HCT116 (cell line): ENCODE measurements around the gene ERVMER34-1. TPM values are rescaled to one million over a fixed set of nuclear protein-coding genes. Genes with fewer than 3 reads are reported as not detected.

Experiments used
- ATAC-seq: fragments of 200-7000 bp; cut with Tn5 transposase; 2 replicates; pipeline ENCODE4 v1.9.1; 2020; ENCODE audit warnings: mild to moderate bottlenecking, moderate library complexity
- BruUV-seq: library from RNA; stranded (reverse); fragments of 400-500 nt; replicated peaks from 2 replicates; lab custom pipeline; 2021; lab: Mats Ljungman, UMichigan
- CTCF ChIA-PET: fragments of 300-600 bp; sonication (Branson Sonifier 250); formaldehyde crosslinking; loops from one replicate; lab custom pipeline; 2021; ENCODE audit warnings: antibody characterized with exemption; lab: Charles Lee
- POLR2A ChIA-PET: fragments of 300-600, 350-600 bp; sonication (Branson Sonifier 250); formaldehyde crosslinking; loops from one replicate; lab custom pipeline; 2021; ENCODE audit warnings: antibody characterized with exemption; lab: Charles Lee
- RAD21 ChIA-PET, 2 experiments: fragments of 300-600 bp; sonication (Branson Sonifier 250); formaldehyde crosslinking; loops; one replicate each; lab custom pipeline; 2023; ENCODE audit warnings: low total read pairs in 2 of 2; ENCODE audit not compliant: uncharacterized antibody in 2 of 2, unreplicated experiment in 2 of 2, low non-redundant PET in 1 of 2; lab: Charles Lee
- DNase-seq: peaks from one replicate; pipeline ENCODE4 v3.0.0-alpha.2; 2010; ENCODE audit warnings: low read depth, low spot score
- H2AFZ ChIP-seq: fragments of 200-600 bp; shearing (Covaris generic), sonication (generic); 2 replicates; pipeline ENCODE4 v1.6.1; 2017; ENCODE audit warnings: low read depth, mixed run types, mixed read lengths, antibody characterized with exemption, low read length; ENCODE audit not compliant: poor library complexity, severe bottlenecking
- H3K27ac ChIP-seq: 2 replicates; pipeline ENCODE4 v1.5.1; 2012; ENCODE audit warnings: low read depth, low read length
- H3K27me3 ChIP-seq: fragments of 200-600 bp; sonication (generic); 2 replicates; pipeline ENCODE4 v1.6.1; 2016; ENCODE audit warnings: mixed run types, low read length, mixed read lengths; ENCODE audit not compliant: insufficient read depth
- H3K36me3 ChIP-seq, 2 experiments: fragments of 200-500 bp in 1 of 2; fragments of 200-600 bp in 1 of 2; sonication (Bioruptor generic) in 1 of 2; sonication (generic) in 1 of 2; 2 replicates each; pipeline versions ENCODE4 v1.5.1 to v1.6.1; 2014 to 2016; ENCODE audit warnings: low read length in 2 of 2, inconsistent platforms in 1 of 2, mixed read lengths in 1 of 2, mixed run types in 1 of 2; ENCODE audit not compliant: insufficient read depth in 2 of 2, control insufficient read depth in 1 of 2
- H3K4me1 ChIP-seq, 2 experiments: fragments of 200-600 bp in 1 of 2; sonication (generic) in 1 of 2; 2 replicates each; pipeline versions ENCODE4 v1.5.1 to v1.6.1; 2012 to 2017; ENCODE audit warnings: low read length in 2 of 2, inconsistent platforms in 1 of 2, mild to moderate bottlenecking in 1 of 2, mixed read lengths in 1 of 2, mixed run types in 1 of 2, moderate library complexity in 1 of 2; ENCODE audit not compliant: insufficient read depth in 2 of 2, control insufficient read depth in 1 of 2
- H3K4me2 ChIP-seq: fragments of 200-600 bp; sonication (generic); 2 replicates; pipeline ENCODE4 v1.6.1; 2017; ENCODE audit warnings: mixed run types, low read length, mixed read lengths
- H3K4me3 ChIP-seq, 2 experiments: fragments of 200-600 bp in 1 of 2; sonication (generic) in 1 of 2; replicated peaks in 1 of 2; 2 replicates each; pipeline ENCODE4 v1.5.1; 2011 to 2016; ENCODE audit warnings: low read length in 2 of 2, control low read depth in 1 of 2, low read depth in 1 of 2, mild to moderate bottlenecking in 1 of 2, mixed read lengths in 1 of 2, mixed run types in 1 of 2
- H3K79me2 ChIP-seq: fragments of 200-600 bp; sonication (generic); 2 replicates; pipeline ENCODE4 v1.6.1; 2017; ENCODE audit warnings: mild to moderate bottlenecking, mixed run types, low read length, moderate library complexity, mixed read lengths; ENCODE audit not compliant: insufficient read depth
- H3K9ac ChIP-seq: fragments of 200-600 bp; sonication (generic); 2 replicates; pipeline ENCODE4 v1.6.1; 2016; ENCODE audit warnings: low read length, mixed read lengths
- H3K9me2 ChIP-seq: fragments of 200-600 bp; sonication (generic), shearing (Covaris generic); 2 replicates; pipeline ENCODE4 v1.6.1; 2017; ENCODE audit warnings: mixed run types, mild to moderate bottlenecking, moderate library complexity; ENCODE audit not compliant: insufficient read depth
- H3K9me3 ChIP-seq, 2 experiments: fragments of 200-500 bp in 1 of 2; fragments of 200-600 bp in 1 of 2; sonication (Bioruptor generic) in 1 of 2; sonication (generic) in 1 of 2; 2 replicates each; pipeline ENCODE4 v1.6.1; 2014 to 2017; ENCODE audit warnings: low read length in 2 of 2, mixed read lengths in 2 of 2, inconsistent platforms in 1 of 2, low read depth in 1 of 2, mild to moderate bottlenecking in 1 of 2, mixed run types in 1 of 2, moderate library complexity in 1 of 2; ENCODE audit not compliant: control insufficient read depth in 1 of 2, insufficient read depth in 1 of 2
- H4K20me1 ChIP-seq: fragments of 200-600 bp; sonication (generic), shearing (Covaris generic); 2 replicates; pipeline ENCODE4 v1.6.1; 2017; ENCODE audit warnings: mixed run types, mild to moderate bottlenecking, moderate library complexity; ENCODE audit not compliant: insufficient read depth
- CBX3 ChIP-seq: IDR thresholded peaks from 2 replicates; pipeline ENCODE4 v1.6.1; 2012; ENCODE audit warnings: low read depth
- CEBPB ChIP-seq: IDR thresholded peaks from 2 replicates; pipeline ENCODE4 v1.6.1; 2012; ENCODE audit warnings: low read depth
- EGR1 ChIP-seq: IDR thresholded peaks from 2 replicates; pipeline ENCODE4 v1.6.1; 2012; ENCODE audit warnings: low read depth
- EZH2phosphoT487 ChIP-seq: fragments of 200-600 bp; IDR thresholded peaks from 2 replicates; pipeline ENCODE4 v1.6.1; 2018; ENCODE audit warnings: antibody characterized with exemption, borderline replicate concordance
- FOSL1 ChIP-seq: IDR thresholded peaks from 2 replicates; pipeline ENCODE4 v1.6.1; 2012; ENCODE audit warnings: low read depth
- POLR2AphosphoS5 ChIP-seq: IDR thresholded peaks from 2 replicates; pipeline ENCODE4 v1.6.1; 2011; ENCODE audit warnings: mild to moderate bottlenecking, low read depth, low read length, moderate library complexity
- SIN3A ChIP-seq: IDR thresholded peaks from 2 replicates; pipeline ENCODE4 v1.6.1; 2012; ENCODE audit warnings: low read depth
- SP1 ChIP-seq: IDR thresholded peaks from 2 replicates; pipeline ENCODE4 v1.6.1; 2012; ENCODE audit warnings: low read depth
- SRF ChIP-seq: IDR thresholded peaks from 2 replicates; pipeline ENCODE4 v1.6.1; 2012; ENCODE audit warnings: low read depth
- intact Hi-C: fragments of 100-400 bp; cut with micrococcal nuclease; formaldehyde crosslinking; loops from 2 replicates; pipeline ENCODE4 v1.10.0; 2022
- total RNA-seq: library from RNA; stranded (reverse); gene quantifications from one replicate; pipeline ENCODE4 v1.2.1, GENCODE V29; 2021; ENCODE audit not compliant: unreplicated experiment
- TF ChIP-seq, protein P1 (sequence below): IDR thresholded peaks from 2 replicates; pipeline ENCODE4 v1.6.1; 2012
- TF ChIP-seq, protein P2 (sequence below): IDR thresholded peaks from 2 replicates; pipeline ENCODE4 v1.6.1; 2011; ENCODE audit warnings: mild to moderate bottlenecking, low read length, moderate library complexity; ENCODE audit not compliant: insufficient replicate concordance; ENCODE audit errors: extremely low read depth
- TF ChIP-seq, protein P3 (sequence below): IDR thresholded peaks from 2 replicates; pipeline ENCODE4 v1.6.1; 2012

Gene ERVMER34-1
- total RNA-seq, 1 experiment from 2014 or later, result 17.5 TPM

DNA sequence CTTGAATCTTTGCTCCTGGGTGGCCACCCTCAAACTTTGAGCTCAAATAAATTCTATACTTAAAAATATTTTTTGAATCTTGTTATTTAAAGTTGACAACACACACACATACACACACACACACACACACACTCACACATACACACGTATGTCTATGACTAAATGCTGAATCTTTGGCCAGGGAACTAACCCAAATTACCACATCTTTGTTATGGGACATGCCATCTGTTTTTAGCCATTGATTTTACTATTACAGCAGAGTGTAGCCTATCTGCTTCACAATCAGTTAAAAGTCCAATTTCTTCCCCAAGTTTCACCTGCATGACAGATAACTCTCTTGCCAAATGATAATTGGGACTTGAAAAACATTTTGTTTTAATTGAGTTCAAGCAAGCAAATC lies 47.1 kb downstream of the ERVMER34-1 start:
- RAD21 ChIA-PET, result no interaction called here
- H3K4me2 ChIP-seq, result no peak overlapping the region
- H3K9ac ChIP-seq, result no peak overlapping the region
- ATAC-seq (no peak), DNase-seq (no peak)
- no peaks in the 10 kb centered on the region for H3K79me2 ChIP-seq
- H3K9me2 ChIP-seq, result no peaks in the 10 kb centered on the region
- intact Hi-C loops, result no loop called here
- TF ChIP-seq CBX3 (no peak), EGR1 (no peak), SRF (no peak), CEBPB (no peak), SP1 (no peak), FOSL1 (no peak), POLR2AphosphoS5 (no peak)
- TF ChIP-seq, protein P1, sequence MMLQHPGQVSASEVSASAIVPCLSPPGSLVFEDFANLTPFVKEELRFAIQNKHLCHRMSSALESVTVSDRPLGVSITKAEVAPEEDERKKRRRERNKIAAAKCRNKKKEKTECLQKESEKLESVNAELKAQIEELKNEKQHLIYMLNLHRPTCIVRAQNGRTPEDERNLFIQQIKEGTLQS, result no peak
- H3K9me3 ChIP-seq, result no peaks in the 10 kb centered on the region
- no TSS peak for BruUV-seq
- no peaks in the 10 kb centered on the region for H3K4me1 ChIP-seq
- H3K27me3 ChIP-seq, result no peaks in the 10 kb centered on the region
- H2AFZ ChIP-seq, result peak overlapping the region; percentile 12
- POLR2A ChIA-PET, result interaction anchor here (1.1 kb wide), 1 partner anchor 8 kb away, joined by 7 read pairs; no protein-coding TSS in a partner anchor
- H3K27ac ChIP-seq, result no peak overlapping the region
- H3K4me3 ChIP-seq, result no peak overlapping the region
- no peaks in the 10 kb centered on the region for H3K36me3 ChIP-seq
- CTCF ChIA-PET, result no interaction called here
- H4K20me1 ChIP-seq, result no peaks in the 10 kb centered on the region

DNA sequence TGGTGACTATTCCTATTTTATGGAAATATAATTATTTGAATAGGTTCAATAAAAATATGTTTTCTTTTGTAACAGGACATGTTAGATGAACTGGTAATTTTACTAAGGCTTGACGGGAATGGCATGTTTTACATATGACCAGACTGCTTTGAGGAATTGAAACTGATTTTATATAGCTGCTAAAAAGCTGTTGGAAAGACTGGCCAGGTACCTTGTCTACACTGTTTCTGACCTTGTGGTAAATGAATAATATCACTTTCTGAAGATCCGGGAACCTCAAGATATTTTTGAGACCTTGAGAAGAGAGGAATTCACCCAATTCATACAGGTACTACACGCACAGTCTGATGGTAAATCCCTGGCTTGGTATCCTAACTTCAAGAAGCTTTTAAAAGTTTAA lies 50.0 kb downstream of the ERVMER34-1 start:
- H3K9me2 ChIP-seq, result no peaks in the 10 kb centered on the region
- no TSS peak for BruUV-seq
- H4K20me1 ChIP-seq, result no peaks in the 10 kb centered on the region
- H3K36me3 ChIP-seq, result no peaks in the 10 kb centered on the region
- no peak overlapping the region for H3K27ac ChIP-seq
- no peaks in the 10 kb centered on the region for H3K79me2 ChIP-seq
- ChIA-PET RAD21 (no interaction called here), CTCF (no interaction called here), POLR2A (interaction anchor here (2.2 kb wide), 1 partner anchor 11 kb away, joined by 16 read pairs; no protein-coding TSS in a partner anchor)
- no peak overlapping the region for H2AFZ ChIP-seq
- no peaks in the 10 kb centered on the region for H3K4me1 ChIP-seq
- TF ChIP-seq SIN3A, result no peak
- TF ChIP-seq EZH2phosphoT487, result no peak
- TF ChIP-seq, protein P2, sequence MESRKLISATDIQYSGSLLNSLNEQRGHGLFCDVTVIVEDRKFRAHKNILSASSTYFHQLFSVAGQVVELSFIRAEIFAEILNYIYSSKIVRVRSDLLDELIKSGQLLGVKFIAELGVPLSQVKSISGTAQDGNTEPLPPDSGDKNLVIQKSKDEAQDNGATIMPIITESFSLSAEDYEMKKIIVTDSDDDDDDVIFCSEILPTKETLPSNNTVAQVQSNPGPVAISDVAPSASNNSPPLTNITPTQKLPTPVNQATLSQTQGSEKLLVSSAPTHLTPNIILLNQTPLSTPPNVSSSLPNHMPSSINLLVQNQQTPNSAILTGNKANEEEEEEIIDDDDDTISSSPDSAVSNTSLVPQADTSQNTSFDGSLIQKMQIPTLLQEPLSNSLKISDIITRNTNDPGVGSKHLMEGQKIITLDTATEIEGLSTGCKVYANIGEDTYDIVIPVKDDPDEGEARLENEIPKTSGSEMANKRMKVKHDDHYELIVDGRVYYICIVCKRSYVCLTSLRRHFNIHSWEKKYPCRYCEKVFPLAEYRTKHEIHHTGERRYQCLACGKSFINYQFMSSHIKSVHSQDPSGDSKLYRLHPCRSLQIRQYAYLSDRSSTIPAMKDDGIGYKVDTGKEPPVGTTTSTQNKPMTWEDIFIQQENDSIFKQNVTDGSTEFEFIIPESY, result no peak
- TF ChIP-seq CBX3, result no peak
- TF ChIP-seq SRF, result no peak
- TF ChIP-seq, protein P3, sequence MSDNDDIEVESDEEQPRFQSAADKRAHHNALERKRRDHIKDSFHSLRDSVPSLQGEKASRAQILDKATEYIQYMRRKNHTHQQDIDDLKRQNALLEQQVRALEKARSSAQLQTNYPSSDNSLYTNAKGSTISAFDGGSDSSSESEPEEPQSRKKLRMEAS, result no peak
- TF ChIP-seq, protein P1, result no peak
- no peak overlapping the region for H3K4me2 ChIP-seq
- ATAC-seq (no peak), DNase-seq (no peak)
- intact Hi-C loops, result no loop called here
- no peak overlapping the region for H3K4me3 ChIP-seq
- no peak overlapping the region for H3K9ac ChIP-seq
- no peaks in the 10 kb centered on the region for H3K27me3 ChIP-seq
- H3K9me3 ChIP-seq, result no peaks in the 10 kb centered on the region
